OCI-LY3 (cell line): Measurements from ENCODE around the gene AGBL1.

Experiments
- EZH2phosphoT487 ChIP-seq: fragments of 200-600 bp; shearing (Covaris generic); IDR thresholded peaks from 2 replicates; pipeline ENCODE4 v1.6.1; 2018; ENCODE audit warnings: antibody characterized with exemption, mixed run types, low read depth
- TF ChIP-seq, protein P1 (sequence below): fragments of 200-600, 300-600 bp; sonication (generic); IDR thresholded peaks from 2 replicates; pipeline ENCODE4 v1.5.1; 2014; ENCODE audit warnings: antibody characterized with exemption, low read length, low read depth

DNA sequence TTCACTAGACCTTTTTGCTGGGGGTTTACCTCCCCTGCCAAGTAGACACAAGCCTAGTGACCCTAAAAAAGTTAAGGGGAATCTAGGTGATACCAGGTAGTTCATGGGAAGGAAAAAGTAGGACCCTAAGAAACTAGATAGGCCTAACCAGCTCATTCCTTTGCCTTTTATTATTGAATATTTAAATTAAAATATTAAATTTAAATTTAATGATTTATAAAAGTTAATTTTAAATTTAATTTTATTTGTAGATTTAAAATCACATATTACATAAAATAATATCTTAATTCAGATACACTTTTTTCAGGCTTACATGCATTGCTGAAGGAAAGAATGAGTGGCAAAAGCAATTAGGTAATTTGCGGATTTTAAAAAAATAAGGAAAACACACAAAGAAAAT lies 584.9 kb downstream of the AGBL1 start:
- TF ChIP-seq, protein P1, sequence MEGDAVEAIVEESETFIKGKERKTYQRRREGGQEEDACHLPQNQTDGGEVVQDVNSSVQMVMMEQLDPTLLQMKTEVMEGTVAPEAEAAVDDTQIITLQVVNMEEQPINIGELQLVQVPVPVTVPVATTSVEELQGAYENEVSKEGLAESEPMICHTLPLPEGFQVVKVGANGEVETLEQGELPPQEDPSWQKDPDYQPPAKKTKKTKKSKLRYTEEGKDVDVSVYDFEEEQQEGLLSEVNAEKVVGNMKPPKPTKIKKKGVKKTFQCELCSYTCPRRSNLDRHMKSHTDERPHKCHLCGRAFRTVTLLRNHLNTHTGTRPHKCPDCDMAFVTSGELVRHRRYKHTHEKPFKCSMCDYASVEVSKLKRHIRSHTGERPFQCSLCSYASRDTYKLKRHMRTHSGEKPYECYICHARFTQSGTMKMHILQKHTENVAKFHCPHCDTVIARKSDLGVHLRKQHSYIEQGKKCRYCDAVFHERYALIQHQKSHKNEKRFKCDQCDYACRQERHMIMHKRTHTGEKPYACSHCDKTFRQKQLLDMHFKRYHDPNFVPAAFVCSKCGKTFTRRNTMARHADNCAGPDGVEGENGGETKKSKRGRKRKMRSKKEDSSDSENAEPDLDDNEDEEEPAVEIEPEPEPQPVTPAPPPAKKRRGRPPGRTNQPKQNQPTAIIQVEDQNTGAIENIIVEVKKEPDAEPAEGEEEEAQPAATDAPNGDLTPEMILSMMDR: no peak
- no peak for TF ChIP-seq EZH2phosphoT487
